BJ (cell line): ENCODE results near the gene VMAC. TPM values are rescaled to one million over a fixed set of nuclear protein-coding genes. Genes with fewer than 3 reads are reported as not detected.

Source experiments
- CTCF ChIA-PET: fragments of 350-600 bp; formaldehyde crosslinking; extraction: SDS; loops from one replicate; lab custom pipeline; 2021; ENCODE audit warnings: antibody characterized with exemption, inconsistent platforms; lab: Yijun Ruan, JAX
- POLR2A ChIA-PET: fragments of 300-600 bp; sonication (Branson Sonifier 250); formaldehyde crosslinking; extraction: SDS; loops from one replicate; lab custom pipeline; 2021; ENCODE audit warnings: antibody characterized with exemption; lab: Charles Lee
- DNase-seq: peaks from one replicate; pipeline ENCODE4 v3.0.0-alpha.2; 2011; ENCODE audit warnings: low read depth
- H3K27me3 ChIP-seq: 2 replicates; pipeline ENCODE4 v1.6.0; 2011; ENCODE audit warnings: low read length; ENCODE audit not compliant: control insufficient read depth, insufficient read depth
- H3K36me3 ChIP-seq: 2 replicates; pipeline ENCODE4 v1.5.1; 2011; ENCODE audit warnings: low read length; ENCODE audit not compliant: control insufficient read depth, insufficient read depth
- H3K4me3 ChIP-seq: 2 replicates; pipeline ENCODE4 v1.5.1; 2011; ENCODE audit warnings: low read depth, mild to moderate bottlenecking, control low read depth, low read length
- polyA plus RNA-seq: library from polyadenylated mRNA; depleted of rRNA; stranded (reverse); fragments of >200 nt; gene quantifications from 2 replicates; pipeline ENCODE4 v1.2.3, GENCODE V29; 2011
- TF ChIP-seq, protein P1 (sequence below): IDR thresholded peaks from 2 replicates; pipeline ENCODE4 v1.5.1; 2011; ENCODE audit warnings: low read depth, mild to moderate bottlenecking, control low read depth, inconsistent platforms, low read length, moderate library complexity; ENCODE audit not compliant: insufficient read depth

The VMAC gene
- polyA plus RNA-seq, 1 experiment: 4.2 TPM

DNA sequence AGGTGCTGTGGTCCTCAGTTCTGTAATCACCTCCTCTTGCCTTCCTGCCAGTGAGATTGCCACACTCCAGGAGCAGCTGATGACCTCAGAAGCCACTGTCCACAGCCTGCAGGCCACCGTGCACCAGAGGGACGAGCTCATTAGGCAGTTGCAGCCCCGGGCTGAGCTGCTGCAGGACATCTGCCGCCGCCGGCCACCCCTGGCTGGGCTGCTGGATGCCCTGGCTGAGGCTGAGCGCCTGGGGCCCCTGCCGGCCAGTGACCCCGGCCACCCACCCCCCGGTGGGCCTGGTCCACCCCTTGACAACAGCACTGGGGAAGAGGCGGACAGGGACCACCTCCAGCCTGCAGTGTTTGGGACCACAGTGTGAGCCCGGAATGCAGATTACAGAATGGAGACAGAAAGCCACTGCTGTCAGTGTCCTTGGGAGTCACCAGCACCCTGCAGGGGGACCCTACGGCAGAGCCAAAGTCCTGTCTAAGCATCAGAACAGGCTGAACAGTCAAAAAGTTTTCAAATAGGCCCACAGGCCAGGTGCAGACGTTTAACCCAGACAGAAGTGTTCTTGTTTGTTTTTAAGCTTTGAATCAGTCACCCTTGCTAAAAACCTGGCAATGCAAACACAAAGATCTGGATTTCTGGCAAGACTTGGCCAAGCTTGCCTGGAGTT, 4.2 kb downstream of the VMAC start:
- Histone ChIP-seq H3K4me3 (no peak overlapping the region), H3K36me3 (peaks cover 2% of the 10 kb centered on the region; the same call in 1 of the 2 replicates), H3K27me3 (no peaks in the 10 kb centered on the region)
- DNase-seq: no peak
- ChIA-PET POLR2A (no interaction called here), CTCF (interaction anchor here (0.7 kb wide), 1 partner anchor 105 kb away, joined by 3 read pairs; no protein-coding TSS in a partner anchor)
- TF ChIP-seq, protein P1, sequence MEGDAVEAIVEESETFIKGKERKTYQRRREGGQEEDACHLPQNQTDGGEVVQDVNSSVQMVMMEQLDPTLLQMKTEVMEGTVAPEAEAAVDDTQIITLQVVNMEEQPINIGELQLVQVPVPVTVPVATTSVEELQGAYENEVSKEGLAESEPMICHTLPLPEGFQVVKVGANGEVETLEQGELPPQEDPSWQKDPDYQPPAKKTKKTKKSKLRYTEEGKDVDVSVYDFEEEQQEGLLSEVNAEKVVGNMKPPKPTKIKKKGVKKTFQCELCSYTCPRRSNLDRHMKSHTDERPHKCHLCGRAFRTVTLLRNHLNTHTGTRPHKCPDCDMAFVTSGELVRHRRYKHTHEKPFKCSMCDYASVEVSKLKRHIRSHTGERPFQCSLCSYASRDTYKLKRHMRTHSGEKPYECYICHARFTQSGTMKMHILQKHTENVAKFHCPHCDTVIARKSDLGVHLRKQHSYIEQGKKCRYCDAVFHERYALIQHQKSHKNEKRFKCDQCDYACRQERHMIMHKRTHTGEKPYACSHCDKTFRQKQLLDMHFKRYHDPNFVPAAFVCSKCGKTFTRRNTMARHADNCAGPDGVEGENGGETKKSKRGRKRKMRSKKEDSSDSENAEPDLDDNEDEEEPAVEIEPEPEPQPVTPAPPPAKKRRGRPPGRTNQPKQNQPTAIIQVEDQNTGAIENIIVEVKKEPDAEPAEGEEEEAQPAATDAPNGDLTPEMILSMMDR: no peak

DNA sequence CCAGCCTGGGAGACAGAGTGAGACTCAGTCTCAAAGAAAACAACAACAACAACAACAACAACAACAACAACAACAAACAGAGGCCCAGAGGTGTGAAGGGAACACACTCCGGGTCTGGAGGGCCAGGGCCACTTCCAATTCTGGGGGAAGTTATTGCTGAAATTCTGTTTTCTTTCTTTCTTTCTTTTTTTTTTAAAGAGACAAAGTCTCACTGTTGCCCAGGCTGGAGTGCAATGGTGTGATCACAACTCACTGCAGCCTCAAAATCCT, 5.9 kb downstream of the VMAC start:
- TF ChIP-seq, protein P1: no peak
- POLR2A ChIA-PET: no interaction called here

DNA sequence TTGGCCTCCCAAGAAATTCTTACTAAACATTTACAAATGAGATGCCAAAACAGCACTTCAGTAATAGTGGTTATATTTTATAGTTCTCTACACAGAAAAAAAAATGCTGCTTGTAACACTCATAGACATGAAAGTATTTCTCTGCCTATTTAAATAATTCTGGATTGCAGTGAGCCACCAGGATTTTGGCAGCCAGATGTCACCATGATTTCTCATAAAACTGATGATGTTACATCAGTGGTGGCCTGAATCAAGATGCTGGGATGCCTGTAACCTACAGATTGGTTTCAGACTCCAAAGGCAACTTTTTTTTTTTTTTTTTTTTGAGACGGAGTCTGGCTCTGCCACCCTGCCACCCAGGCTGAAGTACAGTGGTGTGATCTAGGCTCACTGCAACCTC, 6.7 kb downstream of the VMAC start:
- TF ChIP-seq, protein P1: no peak
- no peaks in the 10 kb centered on the region for H3K27me3 ChIP-seq
- DNase-seq: peak; percentile 44
- no peak overlapping the region for H3K4me3 ChIP-seq
- H3K36me3 ChIP-seq: peaks cover 9% of the 10 kb centered on the region
- ChIA-PET POLR2A (no interaction called here), CTCF (no interaction called here)

More for the DNA sequence above, 5.9 kb downstream of the VMAC start:
- Histone ChIP-seq H3K27me3 (no peaks in the 10 kb centered on the region), H3K36me3 (peaks cover 8% of the 10 kb centered on the region), H3K4me3 (no peak overlapping the region)
- CTCF ChIA-PET: no interaction called here
- no peak for DNase-seq

DNA sequence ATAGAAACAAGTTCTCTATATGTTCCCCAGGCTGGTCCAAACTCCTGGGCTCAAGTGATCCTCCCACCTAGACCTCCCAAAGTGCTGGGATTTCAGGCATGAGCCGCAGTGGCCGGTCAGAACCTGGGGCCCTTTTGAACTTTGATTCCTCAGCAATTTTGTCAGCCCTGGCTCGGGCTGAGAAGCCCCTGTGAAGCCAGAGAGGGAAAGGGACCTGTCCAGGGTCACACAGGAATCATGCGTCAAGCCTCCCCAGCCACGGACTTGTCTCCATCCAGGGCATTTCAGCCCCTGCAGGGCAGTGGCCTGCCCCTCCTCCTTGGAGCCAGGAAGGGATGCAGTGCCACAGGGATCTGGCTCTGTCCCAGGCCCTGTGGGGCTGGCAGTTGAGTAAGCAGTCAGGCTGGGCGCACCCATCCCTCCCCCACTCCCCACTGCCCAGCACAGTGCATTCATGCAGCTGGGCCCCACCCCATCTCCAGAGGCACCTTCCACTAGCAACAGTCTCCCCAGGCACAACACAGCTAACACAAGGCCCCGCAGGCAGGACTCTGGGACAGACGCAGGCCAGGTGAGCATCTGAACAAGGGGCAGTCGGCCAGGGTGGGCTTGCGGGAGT, 9.2 kb downstream of the VMAC start, which contains the start of gene CAPS:
TSS of gene CAPS (plus strand) at position 516 of the 619 bp plus-strand sequence. CDS start 153 bp downstream, outside the sequence.
- no peak within 1 kb of the TSS for H3K4me3 ChIP-seq
- ChIA-PET CTCF (no interaction called here), POLR2A (no interaction called here)
- H3K36me3 ChIP-seq: peaks cover 20% of the 10 kb centered on the region
- DNase-seq: no peak
- TF ChIP-seq, protein P1: no peak
- H3K27me3 ChIP-seq: no peaks in the 10 kb centered on the region

DNA sequence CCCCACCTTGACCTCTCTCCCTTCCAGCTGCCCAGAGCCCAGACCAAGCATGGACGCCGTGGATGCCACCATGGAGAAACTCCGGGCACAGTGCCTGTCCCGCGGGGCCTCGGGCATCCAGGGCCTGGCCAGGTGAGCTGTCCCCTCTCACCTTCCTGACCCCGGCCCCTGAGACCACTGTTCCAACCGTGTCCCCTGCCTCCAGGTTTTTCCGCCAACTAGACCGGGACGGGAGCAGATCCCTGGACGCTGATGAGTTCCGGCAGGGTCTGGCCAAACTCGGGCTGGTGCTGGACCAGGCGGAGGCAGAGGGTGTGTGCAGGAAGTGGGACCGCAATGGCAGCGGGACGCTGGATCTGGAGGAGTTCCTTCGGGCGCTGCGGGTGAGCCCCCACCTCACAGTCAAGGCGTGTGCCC, 9.7 kb downstream of the VMAC start:
- POLR2A ChIA-PET: no interaction called here
- H3K36me3 ChIP-seq: peaks cover 23% of the 10 kb centered on the region

More for the DNA sequence above, 9.7 kb downstream of the VMAC start:
- no peak for DNase-seq
- Histone ChIP-seq H3K4me3 (no peak overlapping the region), H3K27me3 (no peaks in the 10 kb centered on the region)
- CTCF ChIA-PET: no interaction called here
- TF ChIP-seq, protein P1: no peak
